Thymus (tissue), 11 donors: Measurements from ENCODE around the gene TBC1D25. TPM values are rescaled to one million over a fixed set of nuclear protein-coding genes. Genes with fewer than 3 reads are reported as not detected.
A peak's percentile ranks its signal among the peaks of the same experiment; 100 is the strongest.
"Not testable (repeated sequence)": the region's sequence is repeated elsewhere in the genome, so short reads cannot be mapped to it uniquely, and the experiment has no call there.

Experiments
- DNase-seq, 9 donors: peaks; one replicate each; pipeline ENCODE4 v3.0.0-alpha.2; 2013; ENCODE audit warnings: low spot score in 9 of 9, low read depth in 6 of 9, missing footprints in 1 of 9
- H3K27ac ChIP-seq, 2 donors: one replicate each; pipeline ENCODE4 v1.5.1; 2013; ENCODE audit warnings: control low read depth in 1 of 2, low read depth in 1 of 2, low read length in 1 of 2, mild to moderate bottlenecking in 1 of 2, moderate library complexity in 1 of 2
- H3K27me3 ChIP-seq, 2 donors: one replicate each; pipeline ENCODE4 v1.5.1; 2013; ENCODE audit warnings: low read length in 1 of 2; ENCODE audit not compliant: control insufficient read depth in 2 of 2, insufficient read depth in 1 of 2
- H3K36me3 ChIP-seq, 2 donors: one replicate each; pipeline ENCODE4 v1.5.1; 2013; ENCODE audit warnings: low read length in 1 of 2, mild to moderate bottlenecking in 1 of 2, moderate library complexity in 1 of 2; ENCODE audit not compliant: control insufficient read depth in 2 of 2, insufficient read depth in 2 of 2
- H3K4me1 ChIP-seq, 2 donors: one replicate each; pipeline ENCODE4 v1.5.1; 2013; ENCODE audit warnings: low read length in 2 of 2; ENCODE audit not compliant: control insufficient read depth in 2 of 2, insufficient read depth in 2 of 2
- H3K4me3 ChIP-seq, 2 donors: one replicate each; pipeline ENCODE4 v1.5.1; 2013; ENCODE audit warnings: low read length in 2 of 2, control low read depth in 1 of 2, mild to moderate bottlenecking in 1 of 2
- H3K9me3 ChIP-seq, 2 donors: one replicate each; pipeline ENCODE4 v1.5.1; 2013; ENCODE audit warnings: low read length in 1 of 2, mild to moderate bottlenecking in 1 of 2; ENCODE audit not compliant: control insufficient read depth in 2 of 2, insufficient read depth in 1 of 2
- WGBS: extraction: QIAGEN DNeasy Blood & Tissue Kit; methylation state at CpG from one replicate; pipeline ENCODE4 v1.1.7; 2013; 5-methylcytosine and 5-hydroxymethylcytosine counted together
- polyA plus RNA-seq: library from polyadenylated mRNA; stranded (reverse); fragments of 200-250 nt; gene quantifications from one replicate; pipeline ENCODE4 v1.2.3, GENCODE V29; 2013
- total RNA-seq: library from RNA; stranded (reverse); fragments of 120-200 nt; gene quantifications from one replicate; pipeline ENCODE4 v1.2.4, GENCODE V29; 2013
- donor health status: healthy.

The TBC1D25 gene
- total and polyA plus RNA-seq, 2 donors: 3.4 to 8.7 TPM

DNA sequence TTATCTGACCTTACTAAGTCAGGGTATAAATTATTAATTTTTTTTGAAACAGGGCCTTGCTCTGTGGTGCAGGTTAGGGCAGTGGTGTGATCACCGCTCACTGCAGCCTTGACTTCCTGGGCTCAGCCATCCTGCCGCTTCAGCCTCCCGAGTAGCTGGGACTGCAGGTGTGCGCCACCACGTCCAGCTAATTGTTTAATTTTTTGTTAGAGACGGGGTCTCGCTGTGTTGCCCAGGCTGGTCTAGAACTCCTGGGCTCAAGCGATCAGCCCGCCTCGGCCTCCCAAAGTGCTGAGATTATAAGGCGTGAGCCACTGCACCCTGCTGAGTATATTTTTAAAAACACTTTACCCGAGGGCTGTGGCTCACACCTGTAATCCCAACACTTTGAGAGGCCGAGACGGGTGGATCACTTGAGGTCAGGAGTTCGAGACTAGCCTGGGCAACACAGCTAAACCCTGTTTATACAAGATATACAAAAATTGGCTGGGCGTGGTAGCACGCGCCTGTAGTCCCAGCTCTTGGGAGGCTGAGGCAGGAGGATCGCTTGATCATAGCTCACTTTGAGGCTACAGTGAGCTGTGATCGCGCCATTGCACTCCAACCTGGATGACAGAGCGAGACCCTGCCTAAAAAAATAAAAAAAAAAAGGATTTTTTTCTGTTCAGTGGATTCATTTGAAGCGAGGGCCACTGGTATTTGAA is 721 bp upstream of the TBC1D25 start:
- no peaks in the 10 kb centered on the region for H3K36me3 ChIP-seq
- 90% methylated on average over 23 of the region's 23 CpGs for WGBS
- peaks cover 6 to 16% of the 10 kb centered on the region in 2 donors for H3K4me1 ChIP-seq
- H3K4me3 ChIP-seq: peak overlapping the region in 1 of 2 donors; percentile 27
- DNase-seq: no peak
- H3K9me3 ChIP-seq: peaks cover 0 to 5% of the 10 kb centered on the region in 2 donors
- H3K27me3 ChIP-seq: no peaks in the 10 kb centered on the region
- H3K27ac ChIP-seq: peak overlapping the region; percentile 58 to 81

GRCh38 chrX:48540028-48540375 is 488 bp downstream of the TBC1D25 start:
- peak overlapping the region; percentile 61 to 73 for H3K4me3 ChIP-seq
- 7% methylated on average over 12 of the region's 12 CpGs for WGBS
- DNase-seq: peak in 3 of 9 donors; percentile 9 to 32 (median 26)
- H3K4me1 ChIP-seq: peaks cover 6 to 16% of the 10 kb centered on the region in 2 donors
- peaks cover 0 to 5% of the 10 kb centered on the region in 2 donors for H3K9me3 ChIP-seq
- H3K27me3 ChIP-seq: no peaks in the 10 kb centered on the region
- peak overlapping the region; percentile 86 to 92 for H3K27ac ChIP-seq
- peaks cover 2 to 7% of the 10 kb centered on the region in 2 donors for H3K36me3 ChIP-seq

GRCh38 chrX:48540480-48540879 is 966 bp downstream of the TBC1D25 start:
- no peak for DNase-seq
- no peak overlapping the region for H3K27ac ChIP-seq
- WGBS: 95% methylated on average over 7 of the region's 7 CpGs
- H3K4me1 ChIP-seq: peaks cover 6 to 16% of the 10 kb centered on the region in 2 donors
- peaks cover 0 to 5% of the 10 kb centered on the region in 2 donors for H3K9me3 ChIP-seq
- no peaks in the 10 kb centered on the region for H3K27me3 ChIP-seq
- H3K4me3 ChIP-seq: peak overlapping the region; percentile 61 to 73
- H3K36me3 ChIP-seq: peaks cover 2 to 8% of the 10 kb centered on the region in 2 donors

GRCh38 chrX:48541140-48541814 is 1.8 kb downstream of the TBC1D25 start:
- Histone ChIP-seq H3K9me3 (peaks cover 0 to 5% of the 10 kb centered on the region in 2 donors), H3K27ac (no peak overlapping the region), H3K36me3 (peaks cover 2 to 8% of the 10 kb centered on the region in 2 donors), H3K4me3 (no peak overlapping the region), H3K27me3 (no peaks in the 10 kb centered on the region), H3K4me1 (peaks cover 6 to 16% of the 10 kb centered on the region in 2 donors)
- 87% methylated on average over 10 of the region's 10 CpGs for WGBS
- no peak for DNase-seq

DNA sequence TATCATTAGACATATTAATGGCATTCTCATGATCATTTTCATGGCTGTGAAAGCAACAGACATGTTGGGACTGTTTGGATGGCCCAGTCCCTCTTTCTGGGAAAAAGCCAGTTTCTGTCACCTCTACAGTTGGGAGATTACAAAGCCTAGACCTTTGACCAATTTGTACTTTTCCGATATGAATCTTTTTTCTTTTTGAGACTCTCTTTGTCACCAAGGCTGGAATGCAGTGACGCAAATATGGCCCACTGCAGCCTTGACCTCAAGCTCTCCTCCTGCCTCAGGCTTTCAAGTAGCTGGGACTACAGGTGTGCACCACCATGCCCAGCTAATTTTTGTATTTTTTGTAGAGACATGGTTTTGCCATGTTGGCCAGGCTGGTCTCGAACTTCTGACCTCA is 9.4 kb downstream of the TBC1D25 start:
- no peak for DNase-seq
- H3K36me3 ChIP-seq: peaks cover 8 to 10% of the 10 kb centered on the region in 2 donors
- no peaks in the 10 kb centered on the region for H3K4me1 ChIP-seq
- H3K27ac ChIP-seq: no peak overlapping the region
- no peaks in the 10 kb centered on the region for H3K9me3 ChIP-seq
- WGBS: 98% methylated on average over 3 of the region's 3 CpGs
- no peaks in the 10 kb centered on the region for H3K27me3 ChIP-seq
- H3K4me3 ChIP-seq: no peak overlapping the region

DNA sequence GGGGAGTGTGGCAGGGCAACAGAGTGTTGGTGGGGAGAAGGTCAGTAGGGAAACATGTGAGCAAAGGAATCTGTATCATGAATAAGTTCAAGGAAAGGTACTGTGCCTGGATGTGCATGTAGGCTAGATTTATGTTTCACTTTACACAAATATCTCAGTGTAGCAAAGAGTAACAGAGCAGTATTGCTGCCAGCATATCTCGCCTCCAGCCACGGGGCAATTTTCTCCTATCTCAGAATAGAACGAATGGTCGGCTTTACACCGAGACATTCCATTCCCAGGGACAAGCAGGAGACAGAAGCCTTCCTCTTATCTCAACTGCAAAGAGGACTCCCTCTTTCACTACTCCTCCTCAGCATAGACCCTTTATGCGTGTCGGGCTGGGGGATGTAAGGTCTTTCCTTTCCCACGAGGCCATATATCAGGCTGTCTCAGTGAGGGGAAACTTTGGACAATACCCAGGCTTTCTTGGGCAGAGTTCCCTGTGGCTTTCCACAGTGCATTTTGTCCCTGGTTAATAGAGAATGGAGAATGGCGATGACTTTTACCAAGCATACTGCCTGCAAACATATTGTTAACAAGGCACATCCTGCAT is 16.3 kb downstream of the TBC1D25 start:
- H3K4me3 ChIP-seq, H3K27ac ChIP-seq, DNase-seq, H3K4me1 ChIP-seq, H3K9me3 ChIP-seq, H3K27me3 ChIP-seq: not testable (repeated sequence)
- peaks cover 29 to 31% of the 10 kb centered on the region in 2 donors for H3K36me3 ChIP-seq
- 98% methylated on average over 9 of the region's 9 CpGs for WGBS

DNA sequence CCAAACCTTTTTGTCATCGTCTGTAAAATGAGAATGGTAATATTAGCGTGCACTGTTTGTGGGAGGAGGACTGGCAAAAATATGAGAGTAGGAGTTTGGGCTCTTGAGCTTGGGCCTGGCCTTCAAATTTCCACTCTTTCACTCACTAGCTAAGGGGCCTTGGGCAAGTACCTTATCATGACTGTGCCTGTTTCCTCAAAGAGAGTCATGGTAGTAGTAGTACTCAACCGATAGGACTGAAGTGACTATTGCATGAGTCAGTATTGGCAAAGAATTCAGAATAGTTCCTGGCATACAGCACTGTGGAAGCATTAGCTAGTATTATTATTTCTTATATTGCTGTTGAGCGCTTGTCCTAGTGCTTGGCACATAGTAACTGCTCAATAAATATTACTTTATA is 18.8 kb downstream of the TBC1D25 start:
- 95% methylated on average over 4 of the region's 4 CpGs for WGBS
- H3K27me3 ChIP-seq: no peaks in the 10 kb centered on the region

GRCh38 chrX:48559636-48560035 is 20.1 kb downstream of the TBC1D25 start:
- no peaks in the 10 kb centered on the region for H3K27me3 ChIP-seq
- no peaks in the 10 kb centered on the region for H3K4me1 ChIP-seq
- no peak for DNase-seq
- no peak overlapping the region for H3K27ac ChIP-seq
- WGBS: 98% methylated on average over 24 of the region's 24 CpGs
- peaks cover 43% of the 10 kb centered on the region in 2 donors for H3K36me3 ChIP-seq
- no peaks in the 10 kb centered on the region for H3K9me3 ChIP-seq
- no peak overlapping the region for H3K4me3 ChIP-seq

More for the DNA sequence above, 18.8 kb downstream of the TBC1D25 start:
- H3K27ac ChIP-seq: no peak overlapping the region
- H3K36me3 ChIP-seq: peaks cover 40 to 43% of the 10 kb centered on the region in 2 donors
- H3K4me3 ChIP-seq: no peak overlapping the region
- H3K4me1 ChIP-seq: no peaks in the 10 kb centered on the region
- H3K9me3 ChIP-seq: no peaks in the 10 kb centered on the region
- DNase-seq: no peak

DNA sequence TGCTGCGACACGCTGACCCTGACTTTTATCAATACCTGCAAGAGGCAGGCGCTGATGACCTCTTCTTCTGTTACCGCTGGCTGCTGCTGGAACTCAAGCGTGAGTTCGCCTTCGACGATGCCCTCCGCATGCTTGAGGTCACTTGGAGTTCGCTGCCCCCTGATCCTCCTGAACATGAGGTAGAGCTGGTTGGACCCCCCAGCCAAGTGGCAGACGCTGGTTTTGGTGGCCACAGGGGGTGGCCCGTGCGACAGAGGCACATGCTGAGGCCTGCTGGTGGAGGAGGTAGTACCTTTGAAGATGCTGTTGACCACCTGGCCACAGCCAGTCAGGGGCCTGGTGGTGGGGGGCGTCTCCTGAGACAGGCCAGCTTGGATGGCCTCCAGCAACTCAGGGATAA is 20.5 kb downstream of the TBC1D25 start:
- WGBS: over 99% methylated on average over 14 of the region's 14 CpGs
- Histone ChIP-seq H3K27ac (no peak overlapping the region), H3K4me3 (no peak overlapping the region), H3K4me1 (no peaks in the 10 kb centered on the region), H3K9me3 (peaks cover 0 to 2% of the 10 kb centered on the region in 2 donors), H3K36me3 (peaks cover 40 to 43% of the 10 kb centered on the region in 2 donors), H3K27me3 (no peaks in the 10 kb centered on the region)
- DNase-seq: no peak
